ENCODE results near the gene DMC1.

- TF ChIP-seq CTCF (IDR thresholded peaks at IDR 0.05): no peak
- no peak for TF ChIP-seq POLR2A (IDR thresholded peaks at IDR 0.05)
- no peak for TF ChIP-seq POLR2AphosphoS5 (IDR thresholded peaks at IDR 0.05)
Observed at GRCh38 chr22:38601221-38601764, 31.3 kb upstream of the DMC1 start.

All from breast epithelium (tissue), 3 donors.